Nephron progenitor cell (in vitro differentiated cells): Measurements from ENCODE around the gene PSMD13.
A peak's percentile ranks its signal among the peaks of the same experiment; 100 is the strongest.

Experiments used
- DNase-seq: peaks from one replicate; pipeline ENCODE4 v3.0.0; 2021
- H3K27ac Mint-ChIP-seq: 2 replicates; pipeline ENCODE4 v1.8.0; 2021; ENCODE audit warnings: mild to moderate bottlenecking, moderate library complexity, mixed read lengths
- H3K27me3 Mint-ChIP-seq: 2 replicates; pipeline ENCODE4 v1.8.0; 2021; ENCODE audit warnings: mild to moderate bottlenecking, low read depth, mixed read lengths; ENCODE audit not compliant: poor library complexity
- H3K36me3 Mint-ChIP-seq: 2 replicates; pipeline ENCODE4 v1.8.0; 2021; ENCODE audit warnings: low read depth, mixed read lengths
- H3K4me1 Mint-ChIP-seq: 2 replicates; pipeline ENCODE4 v1.8.0; 2021; ENCODE audit warnings: mixed read lengths
- H3K4me3 Mint-ChIP-seq: 2 replicates; pipeline ENCODE4 v1.8.0; 2021; ENCODE audit warnings: mild to moderate bottlenecking, moderate library complexity, mixed read lengths
- H3K9me3 Mint-ChIP-seq: 2 replicates; pipeline ENCODE4 v1.8.0; 2021; ENCODE audit warnings: mild to moderate bottlenecking, moderate library complexity, mixed read lengths
- CTCF ChIP-seq: fragments of 200-600 bp; sonication (generic); IDR thresholded peaks from 2 replicates; pipeline ENCODE4 v1.5.0; 2021; ENCODE audit warnings: antibody characterized with exemption

Gene PSMD13

GRCh38 chr11:227824-228379, 8.9 kb upstream of the PSMD13 start:
- Mint-ChIP-seq H3K36me3 (peaks cover 44% of the 10 kb centered on the region), H3K9me3 (no peaks in the 10 kb centered on the region), H3K27me3 (no peaks in the 10 kb centered on the region), H3K4me3 (no peak overlapping the region), H3K4me1 (no peaks in the 10 kb centered on the region), H3K27ac (peak overlapping the region; percentile 76)
- no peak for DNase-seq
- no peak for TF ChIP-seq CTCF

GRCh38 chr11:230431-230830, 6.3 kb upstream of the PSMD13 start:
- peaks cover 33% of the 10 kb centered on the region for H3K36me3 Mint-ChIP-seq
- H3K27ac Mint-ChIP-seq: peak overlapping the region; percentile 48
- H3K4me1 Mint-ChIP-seq: peaks cover 9% of the 10 kb centered on the region
- no peaks in the 10 kb centered on the region for H3K27me3 Mint-ChIP-seq
- no peak overlapping the region for H3K4me3 Mint-ChIP-seq
- DNase-seq: no peak
- H3K9me3 Mint-ChIP-seq: no peaks in the 10 kb centered on the region
- TF ChIP-seq CTCF: no peak

GRCh38 chr11:232783-233565, 3.8 kb upstream of the PSMD13 start:
- H3K4me1 Mint-ChIP-seq: peaks cover 19% of the 10 kb centered on the region
- no peaks in the 10 kb centered on the region for H3K27me3 Mint-ChIP-seq
- no peaks in the 10 kb centered on the region for H3K9me3 Mint-ChIP-seq
- DNase-seq: no peak
- no peak overlapping the region for H3K4me3 Mint-ChIP-seq
- H3K36me3 Mint-ChIP-seq: peaks cover 22% of the 10 kb centered on the region
- no peak overlapping the region for H3K27ac Mint-ChIP-seq
- TF ChIP-seq CTCF: no peak

GRCh38 chr11:235180-235579, 1.6 kb upstream of the PSMD13 start:
- peak overlapping the region; percentile 95 for H3K4me3 Mint-ChIP-seq

GRCh38 chr11:235609-235996, 1.2 kb upstream of the PSMD13 start:
- Mint-ChIP-seq H3K27me3 (no peaks in the 10 kb centered on the region), H3K36me3 (peaks cover 9% of the 10 kb centered on the region), H3K4me3 (peak overlapping the region; percentile 95), H3K9me3 (no peaks in the 10 kb centered on the region), H3K4me1 (peaks cover 28% of the 10 kb centered on the region), H3K27ac (peak overlapping the region; percentile 89)
- TF ChIP-seq CTCF: no peak
- no peak for DNase-seq

More at GRCh38 chr11:235180-235579, 1.6 kb upstream of the PSMD13 start:
- no peak overlapping the region for H3K27ac Mint-ChIP-seq
- no peak for TF ChIP-seq CTCF
- peaks cover 28% of the 10 kb centered on the region for H3K4me1 Mint-ChIP-seq
- no peaks in the 10 kb centered on the region for H3K9me3 Mint-ChIP-seq
- DNase-seq: no peak
- H3K27me3 Mint-ChIP-seq: no peaks in the 10 kb centered on the region
- peaks cover 10% of the 10 kb centered on the region for H3K36me3 Mint-ChIP-seq
